GM18951 (cell line): ENCODE data around the gene ALDH3A1.

Experiments
- POLR2A ChIP-seq: IDR thresholded peaks from 4 replicates; pipeline ENCODE4 v1.6.1; 2011; ENCODE audit warnings: mild to moderate bottlenecking; ENCODE audit not compliant: insufficient read length, insufficient read depth; ENCODE audit errors: extremely low read depth
- in situ Hi-C: fragments of 300-500 bp; cut with MboI; formaldehyde crosslinking; loops from one replicate; pipeline ENCODE4 v1.12.0; 2022; ENCODE audit warnings: low sequenced_read_pairs, mixed read lengths, inconsistent platforms; ENCODE audit not compliant: unreplicated experiment

ALDH3A1 gene

GRCh38 chr17:19703828-19704613, 44.1 kb downstream of the ALDH3A1 start:
- TF ChIP-seq POLR2A = no peak
- in situ Hi-C loops = no loop called here

DNA sequence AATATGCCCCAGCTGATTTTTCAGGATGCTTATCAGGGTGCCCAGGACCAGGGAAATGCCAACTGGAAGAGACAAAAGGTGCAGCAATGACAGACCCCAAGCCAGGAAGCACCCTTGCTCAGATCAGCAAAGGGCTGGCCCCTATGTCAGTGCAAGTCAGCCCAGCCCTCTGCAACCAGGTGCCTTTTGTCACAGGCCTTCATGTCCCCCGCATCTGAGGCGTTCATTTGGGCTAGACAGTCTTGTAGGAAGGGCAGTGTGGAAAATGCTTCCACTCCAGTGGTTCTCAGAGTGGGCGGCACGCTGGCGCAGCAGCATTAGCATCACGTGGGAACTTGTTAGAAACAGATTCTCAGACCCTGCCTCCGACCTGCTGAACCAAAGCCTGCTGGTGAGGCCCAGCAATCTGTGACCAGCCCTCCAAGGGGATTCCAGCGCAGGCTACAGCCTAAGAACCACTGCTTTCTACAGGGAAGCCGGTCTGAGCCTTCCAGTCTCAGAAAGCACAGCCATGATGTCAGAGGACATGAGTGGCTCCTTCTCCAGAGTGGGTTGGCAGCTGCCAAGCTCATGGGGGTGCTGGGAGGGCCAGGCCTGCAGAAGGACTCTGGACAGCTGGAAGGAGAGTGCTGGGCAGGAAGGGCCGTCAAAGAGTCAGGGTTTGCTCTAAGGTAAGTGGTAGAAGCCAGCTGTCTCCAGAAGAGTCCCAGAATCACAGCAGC, 44.8 kb downstream of the ALDH3A1 start:
- TF ChIP-seq POLR2A = no peak
- in situ Hi-C loops = no loop called here

GRCh38 chr17:19702217-19702641, 45.9 kb downstream of the ALDH3A1 start:
- in situ Hi-C loops = no loop called here
- TF ChIP-seq POLR2A = no peak
